ENCODE results near the gene SNX11. TPM values are rescaled to one million over a fixed set of nuclear protein-coding genes. Genes with fewer than 3 reads are reported as not detected.
"Not testable (repeated sequence)": the region's sequence is repeated elsewhere in the genome, so short reads cannot be mapped to it uniquely, and the experiment has no call there.

SNX11 gene
- total and polyA plus RNA-seq, 8 donors: 5.4 to 13.6 (median 7.9) TPM

DNA sequence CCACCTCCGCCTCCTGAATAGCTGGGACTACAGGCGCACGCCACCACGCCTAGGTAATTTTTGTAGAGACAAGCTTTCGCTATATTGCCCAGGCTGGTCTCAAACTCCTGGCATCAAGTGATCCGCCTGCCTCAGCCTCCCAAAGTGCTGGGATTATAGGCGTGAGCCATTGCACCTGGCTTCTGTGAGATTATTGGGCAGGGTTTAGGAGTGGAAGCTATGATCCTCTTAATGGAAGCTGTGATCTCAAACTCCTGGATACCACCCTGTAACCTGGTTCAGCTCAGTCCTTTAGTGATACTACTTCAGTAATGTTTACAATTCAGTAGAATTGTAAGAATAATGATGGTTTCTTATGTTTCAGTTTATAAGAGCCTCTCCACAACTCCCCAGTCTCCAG is 45.3 kb upstream of the SNX11 start:
- ATAC-seq (no peak), DNase-seq (no peak), FAIRE-seq (no peak)
- peaks cover 0 to 4% (median 0%) of the 10 kb centered on the region in 3 donors for H3K4me1 ChIP-seq
- WGBS, 2 donors: 93 to 95% methylated on average over 7 of the region's 7 CpGs
- intact Hi-C loops (cut with DNase I): no loop called here
- no peaks in the 10 kb centered on the region for H3K27me3 ChIP-seq
- H3K9me3 ChIP-seq: no peaks in the 10 kb centered on the region
- no peak overlapping the region for H3K4me3 ChIP-seq
- peaks cover 0 to 34% (median 26%) of the 10 kb centered on the region in 3 donors for H3K36me3 ChIP-seq
- no peak overlapping the region for H3K27ac ChIP-seq
- TF ChIP-seq, protein P1, sequence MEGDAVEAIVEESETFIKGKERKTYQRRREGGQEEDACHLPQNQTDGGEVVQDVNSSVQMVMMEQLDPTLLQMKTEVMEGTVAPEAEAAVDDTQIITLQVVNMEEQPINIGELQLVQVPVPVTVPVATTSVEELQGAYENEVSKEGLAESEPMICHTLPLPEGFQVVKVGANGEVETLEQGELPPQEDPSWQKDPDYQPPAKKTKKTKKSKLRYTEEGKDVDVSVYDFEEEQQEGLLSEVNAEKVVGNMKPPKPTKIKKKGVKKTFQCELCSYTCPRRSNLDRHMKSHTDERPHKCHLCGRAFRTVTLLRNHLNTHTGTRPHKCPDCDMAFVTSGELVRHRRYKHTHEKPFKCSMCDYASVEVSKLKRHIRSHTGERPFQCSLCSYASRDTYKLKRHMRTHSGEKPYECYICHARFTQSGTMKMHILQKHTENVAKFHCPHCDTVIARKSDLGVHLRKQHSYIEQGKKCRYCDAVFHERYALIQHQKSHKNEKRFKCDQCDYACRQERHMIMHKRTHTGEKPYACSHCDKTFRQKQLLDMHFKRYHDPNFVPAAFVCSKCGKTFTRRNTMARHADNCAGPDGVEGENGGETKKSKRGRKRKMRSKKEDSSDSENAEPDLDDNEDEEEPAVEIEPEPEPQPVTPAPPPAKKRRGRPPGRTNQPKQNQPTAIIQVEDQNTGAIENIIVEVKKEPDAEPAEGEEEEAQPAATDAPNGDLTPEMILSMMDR (IDR thresholded peaks at IDR 0.05): no peak

DNA sequence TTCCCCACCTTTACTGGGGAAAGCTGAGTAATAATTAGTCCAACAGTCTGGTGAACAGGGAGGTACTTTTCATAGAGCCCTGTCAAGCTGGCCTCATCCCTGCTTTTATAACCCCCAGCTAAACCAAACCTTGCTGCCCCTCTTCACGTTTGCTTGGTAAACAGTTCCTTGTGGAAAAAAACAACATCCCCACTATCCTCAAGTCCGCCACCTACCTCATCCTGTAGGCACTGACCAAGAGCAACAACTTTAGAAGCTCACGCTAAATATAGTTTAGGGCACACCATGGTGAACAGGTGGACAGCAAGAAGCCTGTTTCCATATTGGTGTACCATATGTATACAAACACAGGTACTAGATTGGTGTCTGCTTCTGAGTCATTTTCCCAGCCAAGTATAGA is 42.9 kb upstream of the SNX11 start:
- TF ChIP-seq, protein P1 (IDR thresholded peaks at IDR 0.05): no peak
- peaks cover 0 to 11% (median 7%) of the 10 kb centered on the region in 3 donors for H3K36me3 ChIP-seq
- ATAC-seq (no peak), FAIRE-seq (no peak), DNase-seq (no peak)
- H3K27me3 ChIP-seq: no peaks in the 10 kb centered on the region
- no peak overlapping the region for H3K27ac ChIP-seq
- 81 to 90% methylated on average over 3 of the region's 3 CpGs for WGBS, 2 donors
- H3K4me3 ChIP-seq: no peak overlapping the region
- intact Hi-C loops (cut with DNase I): no loop called here
- peaks cover 0 to 4% (median 0%) of the 10 kb centered on the region in 3 donors for H3K4me1 ChIP-seq
- no peaks in the 10 kb centered on the region for H3K9me3 ChIP-seq

DNA sequence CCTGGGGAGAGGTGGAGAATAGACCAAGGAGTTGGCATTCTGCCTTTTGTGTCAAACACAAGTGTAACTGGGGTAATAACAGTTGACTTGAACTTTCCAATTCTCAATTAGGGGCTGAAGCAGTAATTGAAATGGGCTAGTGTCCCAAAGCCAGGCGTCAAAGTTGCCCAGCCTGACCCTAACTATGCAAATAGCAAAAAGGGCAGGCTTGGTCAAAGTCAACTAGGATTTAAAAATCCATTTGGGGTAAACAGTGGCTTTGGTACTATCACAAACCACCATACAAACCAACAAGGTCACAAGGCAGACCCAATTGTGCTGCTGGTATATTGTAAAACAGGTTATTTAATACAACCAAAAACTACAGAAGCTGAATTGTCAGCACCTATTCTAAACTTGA is 41.4 kb upstream of the SNX11 start:
- 30 to 34% methylated on average over 1 of the region's 1 CpG for WGBS, 2 donors
- Histone ChIP-seq H3K27ac (no peak overlapping the region), H3K27me3 (no peaks in the 10 kb centered on the region), H3K36me3 (peaks cover 0 to 6% (median 0%) of the 10 kb centered on the region in 3 donors), H3K9me3 (no peaks in the 10 kb centered on the region), H3K4me3 (no peak overlapping the region), H3K4me1 (peaks cover 0 to 4% (median 0%) of the 10 kb centered on the region in 3 donors)
- TF ChIP-seq, protein P1 (IDR thresholded peaks at IDR 0.05): no peak
- FAIRE-seq (no peak), ATAC-seq (no peak), DNase-seq (no peak)
- intact Hi-C loops (cut with DNase I): no loop called here

DNA sequence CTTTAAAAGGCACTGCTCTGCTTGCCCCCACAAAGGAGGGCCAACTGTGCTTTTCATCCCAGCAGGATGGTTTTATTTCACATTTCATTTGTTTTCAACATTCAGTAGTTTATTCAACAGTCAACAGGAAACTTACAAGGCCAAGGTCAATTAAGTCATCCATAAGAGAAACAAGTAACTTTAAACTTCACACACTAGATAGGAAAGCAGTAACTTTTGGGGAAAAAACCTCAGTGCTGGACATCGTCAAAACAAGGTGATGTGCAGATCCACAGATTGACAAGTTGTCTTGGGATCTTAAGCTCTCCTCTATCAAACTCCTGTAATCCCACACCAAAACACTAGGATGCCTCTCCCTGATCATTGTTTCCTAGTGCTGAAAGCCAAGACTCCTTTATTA is 40.9 kb upstream of the SNX11 start:
- Histone ChIP-seq H3K4me1 (peaks cover 0 to 4% (median 0%) of the 10 kb centered on the region in 3 donors), H3K27ac (no peak overlapping the region), H3K9me3 (no peaks in the 10 kb centered on the region), H3K4me3 (no peak overlapping the region), H3K27me3 (no peaks in the 10 kb centered on the region), H3K36me3 (peaks cover 0 to 6% (median 0%) of the 10 kb centered on the region in 3 donors)
- FAIRE-seq: no peak
- no peak for ATAC-seq
- intact Hi-C loops (cut with DNase I): no loop called here
- TF ChIP-seq, protein P1 (IDR thresholded peaks at IDR 0.05): no peak
- no peak for DNase-seq
- WGBS, 2 donors: 69 to 76% methylated on average over 1 of the region's 1 CpG

DNA sequence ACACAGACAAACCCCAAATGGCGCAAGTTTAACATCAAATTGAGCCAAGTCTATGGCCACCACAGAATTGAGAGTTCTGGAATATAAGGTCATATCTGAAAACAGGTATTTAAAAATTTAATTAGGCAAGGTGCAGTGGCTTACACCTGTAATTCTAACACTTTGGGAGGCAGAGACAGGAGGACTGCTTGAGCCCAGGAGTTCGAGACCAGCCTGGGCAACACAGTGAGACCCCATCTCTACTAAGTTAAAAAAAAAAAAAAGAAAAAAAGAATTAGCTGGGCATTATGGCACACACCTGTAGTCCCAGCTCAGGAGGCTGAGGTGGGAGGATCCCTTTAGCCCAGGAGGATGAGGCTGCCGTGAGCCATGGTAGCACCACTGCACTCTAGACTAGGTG is 40.3 kb upstream of the SNX11 start:
- no peak overlapping the region for H3K27ac ChIP-seq
- no peaks in the 10 kb centered on the region for H3K9me3 ChIP-seq
- H3K27me3 ChIP-seq: no peaks in the 10 kb centered on the region
- no peak for ATAC-seq
- no peak for DNase-seq
- H3K4me3 ChIP-seq: no peak overlapping the region
- WGBS, 2 donors: 96 to 99% methylated on average over 3 of the region's 3 CpGs
- H3K36me3 ChIP-seq: peaks cover 0 to 6% (median 0%) of the 10 kb centered on the region in 3 donors
- H3K4me1 ChIP-seq: peaks cover 0 to 4% (median 0%) of the 10 kb centered on the region in 3 donors
- no peak for FAIRE-seq
- TF ChIP-seq, protein P1 (IDR thresholded peaks at IDR 0.05): no peak
- intact Hi-C loops (cut with DNase I): no loop called here

DNA sequence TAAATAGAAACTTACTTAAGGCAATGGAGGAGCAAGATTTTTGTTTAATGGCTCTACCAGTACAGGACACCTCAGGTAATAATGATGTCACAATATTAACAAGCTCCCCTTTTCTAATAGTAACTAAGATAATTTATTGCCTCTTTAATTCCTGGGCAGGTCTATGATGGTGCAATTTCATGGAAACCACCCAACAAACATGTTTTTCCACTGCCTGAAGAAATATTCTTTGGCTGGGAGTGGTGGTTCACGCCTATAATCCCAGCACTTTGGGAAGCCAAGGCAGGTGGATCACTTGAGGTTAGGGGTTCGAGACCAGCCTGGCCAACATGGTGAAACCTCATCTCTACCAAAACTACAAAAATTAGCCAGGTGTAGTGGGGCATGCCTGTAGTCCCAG is 39.8 kb upstream of the SNX11 start:
- ATAC-seq; H3K4me3 ChIP-seq; H3K4me1 ChIP-seq; FAIRE-seq; H3K9me3 ChIP-seq; H3K27ac ChIP-seq; DNase-seq; H3K27me3 ChIP-seq; H3K36me3 ChIP-seq; intact Hi-C loops (cut with DNase I): not testable (repeated sequence)
- 65 to 82% methylated on average over 2 of the region's 2 CpGs for WGBS, 2 donors

Measured in pancreas (tissue), 10 donors.